GM08714 (cell line): ENCODE measurements around the gene VAV1.
"Not testable (repeated sequence)": the region's sequence is repeated elsewhere in the genome, so short reads cannot be mapped to it uniquely, and the experiment has no call there.

Experiments used
- H3K4me3 ChIP-seq: fragments of 200-500 bp; sonication (Bioruptor generic); 2 replicates; pipeline ENCODE4 v1.5.1; 2014; ENCODE audit warnings: mild to moderate bottlenecking, low read length, inconsistent platforms
- ZNF274 ChIP-seq: IDR thresholded peaks from 2 replicates; pipeline ENCODE4 v1.6.1; 2012; ENCODE audit warnings: mild to moderate bottlenecking, low read depth, low read length

The VAV1 gene

DNA sequence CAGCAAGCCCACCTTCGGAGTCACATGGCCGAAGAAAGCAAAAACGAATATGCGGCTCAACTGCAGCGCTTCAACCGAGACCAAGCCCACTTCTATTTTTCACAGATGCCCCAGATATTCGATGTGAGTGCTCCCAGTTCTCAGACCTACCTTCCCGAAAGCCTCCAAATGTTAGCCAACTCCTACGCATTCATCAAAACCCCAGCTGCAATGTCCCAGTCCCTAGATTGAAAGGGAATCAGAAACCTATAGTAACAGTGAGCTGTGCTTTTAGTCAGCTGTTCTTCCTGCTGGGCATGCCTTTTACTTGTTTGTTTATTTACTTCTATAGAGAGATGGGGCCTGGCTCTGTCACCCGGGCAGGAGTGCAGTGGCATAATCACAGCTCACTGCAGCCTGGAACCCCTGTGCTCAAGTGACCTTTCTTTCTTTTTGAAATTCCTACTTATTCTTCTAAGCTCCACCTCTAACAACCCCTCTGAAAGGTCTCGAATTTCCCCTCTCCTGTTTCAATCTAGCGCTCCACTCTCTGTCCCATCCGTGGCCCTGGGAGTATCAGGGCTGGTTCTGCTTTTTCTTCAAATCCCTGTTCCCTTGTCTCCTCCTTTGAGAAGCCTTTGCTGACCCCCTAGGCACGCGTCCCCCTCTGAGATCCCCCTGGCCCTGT lies 28.7 kb upstream of the VAV1 start:
- H3K4me3 ChIP-seq = no peak overlapping the region
- no peak for TF ChIP-seq ZNF274

DNA sequence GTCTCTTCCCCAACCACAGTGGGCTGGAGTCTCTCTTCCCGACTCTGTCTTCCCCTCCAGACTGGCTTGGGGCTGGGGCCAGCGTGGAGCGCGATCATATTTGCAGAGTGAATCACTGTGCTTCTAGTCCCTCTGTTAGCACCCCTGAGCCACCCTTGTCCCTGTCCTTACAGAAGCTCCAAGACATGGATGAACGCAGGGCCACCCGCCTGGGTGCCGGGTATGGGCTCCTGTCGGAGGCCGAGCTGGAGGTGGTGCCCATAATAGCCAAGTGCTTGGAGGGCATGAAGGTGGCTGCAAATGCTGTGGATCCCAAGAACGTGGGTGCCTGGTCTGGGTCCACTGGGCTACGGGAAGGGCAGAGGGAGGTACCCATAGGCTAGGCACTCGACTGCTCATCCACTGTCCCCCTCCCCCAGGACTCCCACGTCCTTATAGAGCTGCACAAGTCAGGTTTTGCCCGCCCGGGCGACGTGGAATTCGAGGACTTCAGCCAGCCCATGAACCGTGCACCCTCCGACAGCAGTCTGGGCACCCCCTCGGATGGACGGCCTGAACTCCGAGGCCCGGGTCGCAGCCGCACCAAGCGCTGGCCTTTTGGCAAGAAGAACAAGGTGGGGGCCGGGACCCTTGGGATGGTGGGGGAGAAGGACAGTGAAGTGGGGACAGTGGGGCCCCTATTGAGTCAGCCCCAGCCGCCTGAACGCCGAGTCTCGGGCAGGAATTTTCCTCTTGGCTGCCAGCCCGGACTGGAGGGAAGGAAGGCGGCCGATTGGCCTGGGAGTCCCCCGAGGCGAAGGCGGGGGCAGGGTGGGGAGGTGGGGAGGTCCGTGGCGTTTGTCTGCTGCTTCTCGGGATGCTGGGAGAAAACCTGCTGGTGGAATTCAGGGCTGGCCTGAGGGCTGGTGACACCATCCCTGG lies 27.9 kb upstream of the VAV1 start:
- no peak for TF ChIP-seq ZNF274
- H3K4me3 ChIP-seq = no peak overlapping the region

DNA sequence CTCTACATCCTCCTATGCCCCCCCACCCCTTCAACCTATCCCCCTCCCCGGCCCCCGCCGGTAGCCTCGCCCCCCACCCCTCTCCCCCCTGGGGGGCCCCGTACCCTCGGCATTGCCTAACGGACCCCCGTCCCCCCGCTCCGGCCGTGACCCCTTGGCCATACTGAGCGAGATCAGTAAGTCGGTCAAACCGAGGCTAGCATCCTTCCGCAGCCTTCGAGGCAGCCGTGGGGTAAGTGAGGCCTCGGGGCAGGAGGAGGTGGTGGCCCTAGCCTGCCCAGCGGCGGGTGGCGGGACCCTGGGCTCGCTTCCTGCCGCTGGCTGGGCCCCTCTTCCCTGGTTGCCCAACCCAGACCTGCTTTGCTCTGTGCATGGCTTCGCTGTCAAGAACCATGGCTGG lies 26.5 kb upstream of the VAV1 start:
- TF ChIP-seq ZNF274 = no peak
- H3K4me3 ChIP-seq = no peak overlapping the region

DNA sequence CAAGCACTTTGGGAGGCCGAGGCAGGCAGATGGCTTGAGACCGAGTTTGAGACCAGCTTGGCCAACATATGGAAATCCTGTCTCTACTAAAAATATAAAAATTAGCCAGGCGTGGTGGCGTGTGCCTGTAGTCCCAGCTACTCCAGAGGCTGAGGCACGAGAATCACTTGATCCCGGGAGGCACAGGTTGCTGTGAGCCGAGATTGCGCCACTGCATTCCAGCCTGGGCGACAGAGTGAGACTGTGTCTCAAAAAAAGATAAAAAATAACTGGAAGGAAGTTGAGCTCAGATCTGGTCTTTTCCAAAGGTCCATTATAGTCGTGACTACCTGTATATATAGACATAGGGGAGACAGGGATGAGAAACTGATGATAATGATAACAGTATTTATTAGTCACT lies 24.0 kb upstream of the VAV1 start:
- H3K4me3 ChIP-seq = not testable (repeated sequence)

DNA sequence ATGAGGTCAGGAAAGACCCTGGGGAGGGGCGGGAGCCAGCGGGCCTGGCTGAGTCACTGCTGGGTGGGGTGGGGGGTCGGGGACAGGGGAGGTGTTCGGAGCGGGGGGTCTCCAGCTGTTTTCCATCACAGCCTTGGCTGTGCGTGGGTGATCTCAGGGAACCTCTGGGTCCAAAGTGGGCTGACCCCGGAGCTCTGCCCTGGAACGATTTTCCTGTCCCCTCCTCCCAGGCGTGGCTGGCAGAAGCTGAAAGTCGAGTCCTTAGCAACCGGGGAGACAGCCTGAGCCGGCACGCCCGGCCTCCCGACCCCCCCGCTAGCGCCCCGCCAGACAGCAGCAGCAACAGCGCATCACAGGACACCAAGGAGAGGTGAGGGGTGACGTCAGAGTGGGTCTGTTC lies 22.4 kb upstream of the VAV1 start:
- no peak for TF ChIP-seq ZNF274
- no peak overlapping the region for H3K4me3 ChIP-seq

DNA sequence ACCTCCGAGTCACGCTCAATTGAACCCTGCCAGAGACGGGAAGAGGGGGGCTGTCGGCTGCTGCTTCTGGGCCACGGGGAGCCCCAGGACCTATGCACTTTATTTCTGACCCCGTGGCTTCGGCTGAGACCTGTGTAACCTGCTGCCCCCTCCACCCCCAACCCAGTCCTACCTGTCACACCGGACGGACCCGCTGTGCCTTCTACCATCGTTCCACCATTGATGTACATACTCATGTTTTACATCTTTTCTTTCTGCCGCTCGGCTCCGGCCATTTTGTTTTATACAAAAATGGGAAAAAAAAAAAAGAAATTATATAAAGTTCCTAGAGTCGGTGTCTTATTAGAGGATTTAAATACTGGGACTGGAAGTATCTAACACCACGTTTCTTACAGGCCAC lies 21.3 kb upstream of the VAV1 start:
- no peak for TF ChIP-seq ZNF274
- no peak overlapping the region for H3K4me3 ChIP-seq

DNA sequence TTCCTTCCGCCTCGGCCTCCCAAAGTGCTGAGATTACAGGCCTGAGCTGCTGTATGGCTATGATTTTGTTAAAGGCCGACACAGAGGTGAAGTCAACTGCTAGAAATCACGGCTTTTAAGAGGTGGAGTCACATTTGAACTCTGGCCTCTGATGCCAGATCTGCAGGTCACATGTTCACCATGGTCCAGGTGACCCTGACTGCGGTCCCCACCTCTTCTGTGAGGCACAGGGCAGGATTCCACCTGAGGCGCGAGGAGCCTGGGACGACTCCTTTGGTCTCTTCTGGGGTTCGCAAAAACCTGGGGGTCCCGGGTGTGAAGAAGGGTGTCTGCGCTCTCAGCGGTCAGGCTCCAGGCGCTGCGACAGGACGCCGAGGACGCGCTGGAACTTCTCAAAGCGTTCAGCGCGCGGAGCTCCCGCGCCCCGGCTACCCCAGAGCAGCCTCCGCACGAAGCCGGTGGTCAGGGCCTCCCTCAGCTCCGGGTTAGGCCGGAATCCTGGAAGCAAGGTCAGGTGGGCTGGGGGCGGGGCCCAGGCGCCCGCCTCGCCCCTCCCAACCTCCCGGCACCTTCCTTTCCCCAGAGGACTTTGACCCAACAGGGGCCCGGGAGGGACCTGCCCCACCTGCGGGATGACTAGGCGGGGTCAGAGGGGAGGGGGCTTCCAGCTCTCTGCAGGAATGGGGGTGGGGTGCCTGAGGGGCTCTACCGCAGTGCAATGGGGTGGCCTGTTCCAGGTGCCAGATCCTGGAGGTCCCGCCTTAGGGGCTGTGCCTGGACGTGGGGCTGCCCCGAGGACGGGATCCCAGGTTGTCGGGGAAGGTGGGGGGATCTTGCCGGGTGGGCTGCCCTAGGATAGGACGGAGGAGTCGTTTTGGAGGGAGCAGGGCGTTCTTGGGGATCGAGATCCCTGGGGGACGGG lies 20.0 kb upstream of the VAV1 start:
- no peak for TF ChIP-seq ZNF274
- no peak overlapping the region; the same call in 1 of the 2 replicates for H3K4me3 ChIP-seq

DNA sequence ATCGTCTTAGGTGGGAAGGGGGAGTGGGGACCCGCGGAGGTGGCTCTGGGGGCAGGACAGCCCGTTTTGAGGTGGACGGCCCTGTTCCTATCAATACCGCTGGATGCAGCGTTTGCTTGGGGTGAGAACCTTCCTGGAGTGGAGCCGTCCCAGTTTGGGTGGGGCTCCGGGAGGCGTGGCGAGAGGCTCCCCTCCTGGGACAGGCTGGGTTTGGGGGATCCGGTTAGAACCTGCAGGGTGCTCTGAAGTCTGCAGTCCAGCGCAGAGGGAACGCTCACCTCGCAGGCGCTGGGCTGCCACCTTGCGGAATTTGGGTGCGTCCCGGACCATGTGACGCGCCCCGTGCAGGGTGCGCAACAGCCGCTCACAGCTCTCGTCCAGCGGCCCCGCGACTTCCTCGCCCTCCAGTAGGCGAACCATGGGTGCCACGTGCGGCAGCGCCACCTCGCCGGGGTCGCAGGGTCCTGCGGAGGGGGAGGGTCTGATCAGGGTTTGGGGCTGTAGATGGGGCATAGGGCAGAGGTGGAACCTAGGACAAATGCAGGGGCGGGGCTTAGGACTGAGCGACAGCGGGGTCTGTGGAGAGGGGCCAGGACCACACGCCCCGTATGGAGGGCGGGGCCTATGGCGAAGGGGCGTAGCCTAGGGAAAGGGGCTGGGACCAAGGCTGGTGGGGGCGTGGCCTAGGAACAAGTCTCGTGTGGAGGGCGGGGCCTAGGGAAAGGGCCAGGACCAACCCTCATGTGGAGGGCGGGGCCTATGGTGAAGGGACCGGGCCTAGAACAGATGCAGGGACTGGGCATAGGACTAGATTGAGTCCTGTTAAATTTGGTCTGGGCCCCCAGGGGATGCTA lies 19.1 kb upstream of the VAV1 start:
- H3K4me3 ChIP-seq = peak overlapping the region; percentile 39; the same call in 1 of the 2 replicates
- no peak for TF ChIP-seq ZNF274

DNA sequence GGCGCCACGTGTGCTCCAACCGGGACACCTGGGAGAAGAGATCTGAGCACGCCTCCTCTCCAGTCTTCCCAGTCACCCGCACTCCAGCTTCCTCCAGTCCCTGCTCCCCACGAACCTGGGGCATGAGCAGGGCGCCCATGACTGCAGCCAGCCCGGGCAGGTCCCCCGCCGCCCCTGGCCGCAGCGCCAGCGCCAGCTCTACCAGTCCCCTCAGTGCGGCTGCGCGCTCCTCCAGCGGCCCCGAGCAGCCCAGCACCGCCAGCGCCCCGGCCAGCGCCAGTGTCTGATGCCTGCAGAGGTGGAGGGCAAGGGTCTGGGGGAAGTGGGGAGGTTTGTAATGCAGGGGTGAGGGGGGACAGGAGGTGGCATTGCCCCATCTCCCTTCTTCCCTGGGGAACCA lies 18.4 kb upstream of the VAV1 start:
- no peak for TF ChIP-seq ZNF274
- H3K4me3 ChIP-seq = no peak overlapping the region; the same call in 1 of the 2 replicates

DNA sequence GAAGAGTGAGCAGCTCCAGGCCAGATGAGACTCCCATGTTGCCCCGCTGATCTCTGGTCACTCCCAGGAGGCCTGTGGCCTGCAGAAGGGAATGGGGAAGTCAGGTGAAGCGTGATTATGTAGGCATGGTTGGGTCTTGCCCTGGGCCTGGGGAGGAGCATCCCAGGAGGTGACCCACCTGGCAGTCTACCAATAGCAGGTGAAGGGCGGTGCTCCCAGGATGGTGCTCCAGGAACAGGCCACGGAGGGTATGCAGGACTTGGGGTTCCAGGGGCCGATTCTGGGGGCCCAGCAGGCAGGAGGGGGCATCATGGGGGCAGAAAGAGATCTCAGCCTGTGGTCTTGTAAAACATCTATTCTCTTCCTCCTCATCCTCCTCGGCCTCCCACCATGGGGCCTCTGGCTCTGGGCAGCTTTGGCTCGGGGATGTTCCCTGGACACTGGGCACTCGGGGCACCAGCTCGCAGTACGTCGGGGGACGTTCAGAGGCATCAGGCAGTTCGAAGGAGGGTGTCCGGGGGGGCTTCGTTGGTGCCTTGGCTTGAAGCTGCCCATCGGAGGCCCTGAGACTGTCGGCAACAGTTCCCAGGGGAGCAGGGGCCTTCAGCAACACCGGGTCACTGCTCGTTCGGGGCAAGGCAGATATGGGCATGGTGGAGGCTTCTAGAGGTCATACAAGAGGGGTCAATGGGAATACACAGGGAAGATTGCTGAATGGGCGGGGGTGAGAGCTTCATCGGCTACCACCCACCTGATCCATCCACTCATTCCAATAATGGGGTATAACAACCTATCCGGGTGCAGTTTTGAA lies 17.6 kb upstream of the VAV1 start:
- no peak for TF ChIP-seq ZNF274
- no peak overlapping the region for H3K4me3 ChIP-seq

DNA sequence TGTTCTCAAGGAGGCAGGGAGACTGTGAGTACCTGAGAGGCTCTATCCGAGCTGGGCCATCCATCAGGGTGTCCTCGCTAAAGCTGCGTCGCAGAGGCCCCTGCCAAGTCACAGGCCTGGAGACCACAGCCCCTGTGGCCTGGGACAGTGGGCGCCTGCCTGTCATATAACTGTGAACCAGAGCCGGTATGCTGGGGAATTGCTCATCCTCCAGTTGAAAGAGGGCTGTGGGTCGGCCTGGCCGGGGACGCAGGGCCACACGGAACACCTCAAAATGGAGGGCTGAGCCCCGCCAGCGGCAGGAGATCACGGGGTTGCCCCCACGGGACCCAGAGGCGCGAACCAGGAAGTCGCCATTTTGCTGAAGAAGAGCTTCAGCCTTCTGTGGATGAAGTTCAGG lies 11.9 kb upstream of the VAV1 start:
- no peak for TF ChIP-seq ZNF274
- H3K4me3 ChIP-seq = no peak overlapping the region

DNA sequence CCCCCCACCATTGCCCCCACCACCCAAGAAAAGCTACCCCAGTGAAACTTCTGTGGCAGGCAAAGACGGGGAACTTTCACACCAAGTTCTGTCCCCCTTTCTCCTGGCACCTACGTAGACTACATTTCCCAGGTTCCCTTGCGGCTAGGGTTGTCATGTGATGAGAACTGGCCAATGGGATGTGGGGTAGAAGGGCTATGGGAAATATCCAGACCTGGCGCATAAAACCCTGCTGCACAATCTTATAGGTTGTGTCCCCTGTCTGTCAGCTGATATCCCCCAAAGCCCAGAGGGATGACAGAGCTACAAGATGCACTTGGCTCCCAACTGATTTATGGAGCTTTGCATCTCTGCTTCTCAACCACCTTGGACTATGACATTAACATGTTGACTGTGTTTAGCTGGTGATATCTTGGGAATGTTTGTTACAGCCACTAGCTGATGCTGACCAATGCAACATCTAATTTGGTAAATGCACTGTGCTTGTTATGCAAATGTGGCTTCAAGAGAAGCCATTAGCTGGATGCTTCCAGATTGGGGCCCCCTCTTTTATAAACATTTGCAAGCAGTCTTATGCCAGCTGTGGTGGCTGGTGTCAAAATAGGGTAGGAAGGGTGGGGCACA lies 11.3 kb upstream of the VAV1 start:
- no peak overlapping the region for H3K4me3 ChIP-seq
- no peak for TF ChIP-seq ZNF274

DNA sequence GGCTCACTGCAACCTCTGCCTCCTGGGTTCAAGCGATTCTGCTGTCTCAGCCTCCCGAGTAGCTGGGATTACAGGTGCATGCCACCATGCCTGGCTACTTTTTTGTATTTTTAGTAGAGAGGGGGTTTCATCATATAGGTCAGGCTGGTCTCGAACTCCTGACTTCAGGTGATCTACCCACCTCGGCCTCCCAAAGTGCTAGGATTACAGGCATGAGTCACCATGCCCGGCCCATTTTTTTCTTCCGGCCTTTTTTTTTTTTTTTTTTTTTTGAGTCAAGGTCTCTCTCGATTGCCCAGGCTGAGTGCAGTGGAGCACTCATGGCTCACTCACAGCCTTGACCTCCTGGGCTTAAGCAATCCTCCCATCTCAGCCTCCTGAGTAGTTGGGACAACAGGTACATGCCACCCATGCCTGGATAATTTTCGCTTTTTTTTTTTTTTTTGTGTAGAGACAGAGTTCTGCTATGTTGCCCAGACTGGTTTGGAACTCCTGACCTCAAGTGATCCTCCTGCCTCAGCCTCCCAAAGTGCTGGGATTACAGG lies 10.2 kb upstream of the VAV1 start:
- not testable (repeated sequence) for H3K4me3 ChIP-seq
